HG03175 (cell line): ENCODE results near the gene NPEPPS.
A peak's percentile ranks its signal among the peaks of the same experiment; 100 is the strongest.

Source experiments
- ATAC-seq: cut with Tn5 transposase; IDR thresholded peaks from one replicate; pipeline ENCODE4 v1.9.1; 2021; ENCODE audit warnings: mild to moderate bottlenecking, moderate library complexity; ENCODE audit not compliant: unreplicated experiment

Gene NPEPPS

DNA sequence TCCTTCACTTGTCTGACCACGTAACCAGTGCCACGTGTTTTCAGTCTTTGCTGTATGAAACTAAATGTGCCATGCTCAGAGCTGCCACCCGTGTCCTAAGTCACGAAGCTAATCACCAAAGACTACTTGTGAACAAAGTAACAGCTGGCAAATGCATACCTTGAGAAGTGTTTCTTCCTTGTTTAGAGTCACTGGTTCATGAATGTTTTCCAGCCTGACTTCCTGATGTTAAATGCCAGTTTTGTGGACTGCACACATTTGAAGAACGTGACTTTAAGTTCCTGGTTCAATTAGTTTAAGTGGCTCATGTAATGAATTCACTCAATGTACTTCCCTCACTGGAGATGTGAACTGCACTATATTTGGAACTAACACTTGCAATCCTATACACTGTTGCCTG lies 98.9 kb downstream of the NPEPPS start:
- ATAC-seq: no peak

- no peak for ATAC-seq
Measured at GRCh38 chr17:47630614-47631013, 99.7 kb downstream of the NPEPPS start.

DNA sequence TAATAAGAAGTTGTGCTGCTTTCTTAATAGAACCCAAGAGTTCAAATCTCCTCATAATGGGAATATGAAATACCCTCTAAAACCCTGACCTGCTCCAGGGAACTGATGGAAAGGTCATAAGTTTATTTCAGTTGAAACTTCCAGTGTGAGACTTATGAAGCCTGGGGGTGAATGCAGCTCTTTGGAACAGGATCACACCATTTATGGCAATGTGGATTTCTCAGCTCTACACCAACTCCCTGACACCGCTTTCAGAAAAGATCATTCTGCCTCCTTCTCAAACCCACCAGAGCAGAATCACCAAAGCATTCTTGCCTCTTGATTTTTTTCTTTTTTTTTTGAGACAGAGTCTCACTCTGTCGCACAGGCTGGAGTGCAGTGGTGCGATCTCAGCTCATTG lies 102.1 kb downstream of the NPEPPS start:
- no peak for ATAC-seq

GRCh38 chr17:47633996-47634395 lies 103.1 kb downstream of the NPEPPS start:
- ATAC-seq: no peak

GRCh38 chr17:47634870-47635269 lies 104.0 kb downstream of the NPEPPS start:
- no peak for ATAC-seq

DNA sequence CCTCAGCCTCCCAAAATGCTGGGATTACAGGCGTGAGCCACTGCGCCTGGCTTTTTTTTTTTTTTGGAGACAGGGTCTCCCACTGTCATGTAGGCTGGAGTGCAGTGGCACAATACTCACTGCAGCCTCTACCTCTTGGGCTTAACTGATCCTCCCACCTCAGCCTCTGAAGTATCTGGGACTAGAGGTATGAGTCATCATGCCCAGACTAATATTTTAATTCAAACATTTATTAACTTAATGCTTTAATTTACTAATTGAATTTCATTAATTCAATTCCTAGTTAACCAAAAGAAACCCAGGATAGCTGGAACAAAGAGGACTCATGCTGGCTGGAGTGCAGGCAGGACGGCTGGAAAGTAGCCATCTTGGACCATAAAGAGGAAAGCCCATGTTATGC lies 104.8 kb downstream of the NPEPPS start:
- no peak for ATAC-seq

DNA sequence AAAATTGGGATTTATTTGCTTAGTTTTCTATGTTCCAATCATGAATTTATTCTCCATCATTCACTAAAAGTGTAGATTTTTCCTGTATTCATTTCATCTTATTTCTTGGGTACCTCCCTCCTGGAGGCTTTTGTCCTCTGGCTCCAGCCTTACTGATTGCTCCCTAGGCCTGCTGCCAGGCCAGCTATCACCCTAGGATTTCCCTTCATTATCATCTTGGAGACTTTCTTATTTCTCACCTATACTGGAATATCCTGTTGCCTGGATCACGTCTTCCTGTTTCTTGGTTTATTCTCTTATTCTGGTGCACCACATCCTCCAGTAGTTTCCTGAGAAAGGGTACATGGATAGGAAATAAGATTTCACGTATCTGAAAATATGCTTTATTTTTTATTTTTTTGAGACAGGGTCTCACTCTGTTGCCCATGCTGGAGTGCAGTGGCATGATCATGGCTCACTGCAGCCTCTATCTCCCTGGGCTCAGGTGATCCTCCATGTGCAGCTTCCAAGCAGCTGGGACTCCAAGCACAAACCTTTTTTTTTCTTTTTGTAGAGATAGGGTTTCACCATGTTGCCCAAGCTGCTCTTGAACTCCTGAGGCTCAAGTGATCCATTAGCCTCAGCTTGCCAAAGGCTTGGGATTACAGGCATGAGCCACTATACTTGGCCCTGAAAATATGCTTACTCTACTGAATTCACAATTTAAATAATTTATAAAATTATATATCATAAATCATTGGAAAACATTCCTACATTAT lies 105.5 kb downstream of the NPEPPS start:
- ATAC-seq: no peak

DNA sequence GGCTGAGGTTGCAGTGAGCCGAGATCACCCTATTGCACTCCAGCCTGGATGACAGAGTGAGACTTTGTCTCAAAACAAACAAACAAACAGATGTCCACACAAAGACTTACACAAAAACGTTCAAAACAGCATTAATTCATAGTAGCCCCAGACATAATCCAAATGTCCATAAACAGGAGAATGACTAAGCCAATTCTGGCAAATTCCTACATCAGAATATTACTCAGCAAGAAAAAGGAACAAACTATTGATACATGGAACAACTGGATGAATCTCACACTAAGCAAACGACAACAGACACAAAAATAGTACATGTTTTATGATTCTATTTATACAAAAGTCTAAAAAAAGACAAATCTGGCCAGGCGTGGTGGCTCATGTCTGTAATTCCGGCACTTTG lies 108.0 kb downstream of the NPEPPS start:
- no peak for ATAC-seq

DNA sequence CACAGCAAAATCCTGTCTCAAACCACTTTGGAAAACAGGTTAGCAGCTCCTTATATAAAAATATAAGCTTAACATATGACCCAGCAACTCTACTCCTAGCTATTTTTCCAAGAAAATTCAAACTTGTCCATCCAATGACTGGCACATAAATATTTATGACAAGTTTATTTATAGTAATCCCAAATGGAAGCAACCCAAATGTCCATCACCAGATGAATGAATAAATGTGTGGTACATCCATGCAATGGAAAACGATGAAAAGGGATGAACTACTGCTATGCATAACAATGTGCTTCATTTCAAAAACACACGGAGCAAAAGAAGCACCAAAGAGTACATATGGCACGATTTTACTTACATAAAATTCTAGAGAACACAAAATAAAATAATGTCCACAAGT lies 109.2 kb downstream of the NPEPPS start:
- ATAC-seq: no peak

- ATAC-seq: no peak
Measured at GRCh38 chr17:47641202-47641601, 110.3 kb downstream of the NPEPPS start.

- ATAC-seq: no peak
Measured at GRCh38 chr17:47643116-47643515, 112.2 kb downstream of the NPEPPS start.

- ATAC-seq: no peak
Measured at GRCh38 chr17:47644324-47644723, 113.4 kb downstream of the NPEPPS start.

- ATAC-seq: peak; percentile 86
Measured at GRCh38 chr17:47649153-47649971, 118.5 kb downstream of the NPEPPS start, which contains the start of gene KPNB1. TSS of gene KPNB1 (plus strand) at chr17:47649919. CDS start at chr17:47650245, 326 bp downstream.

GRCh38 chr17:47649972-47650524 lies 119.1 kb downstream of the NPEPPS start:
- ATAC-seq: no peak

DNA sequence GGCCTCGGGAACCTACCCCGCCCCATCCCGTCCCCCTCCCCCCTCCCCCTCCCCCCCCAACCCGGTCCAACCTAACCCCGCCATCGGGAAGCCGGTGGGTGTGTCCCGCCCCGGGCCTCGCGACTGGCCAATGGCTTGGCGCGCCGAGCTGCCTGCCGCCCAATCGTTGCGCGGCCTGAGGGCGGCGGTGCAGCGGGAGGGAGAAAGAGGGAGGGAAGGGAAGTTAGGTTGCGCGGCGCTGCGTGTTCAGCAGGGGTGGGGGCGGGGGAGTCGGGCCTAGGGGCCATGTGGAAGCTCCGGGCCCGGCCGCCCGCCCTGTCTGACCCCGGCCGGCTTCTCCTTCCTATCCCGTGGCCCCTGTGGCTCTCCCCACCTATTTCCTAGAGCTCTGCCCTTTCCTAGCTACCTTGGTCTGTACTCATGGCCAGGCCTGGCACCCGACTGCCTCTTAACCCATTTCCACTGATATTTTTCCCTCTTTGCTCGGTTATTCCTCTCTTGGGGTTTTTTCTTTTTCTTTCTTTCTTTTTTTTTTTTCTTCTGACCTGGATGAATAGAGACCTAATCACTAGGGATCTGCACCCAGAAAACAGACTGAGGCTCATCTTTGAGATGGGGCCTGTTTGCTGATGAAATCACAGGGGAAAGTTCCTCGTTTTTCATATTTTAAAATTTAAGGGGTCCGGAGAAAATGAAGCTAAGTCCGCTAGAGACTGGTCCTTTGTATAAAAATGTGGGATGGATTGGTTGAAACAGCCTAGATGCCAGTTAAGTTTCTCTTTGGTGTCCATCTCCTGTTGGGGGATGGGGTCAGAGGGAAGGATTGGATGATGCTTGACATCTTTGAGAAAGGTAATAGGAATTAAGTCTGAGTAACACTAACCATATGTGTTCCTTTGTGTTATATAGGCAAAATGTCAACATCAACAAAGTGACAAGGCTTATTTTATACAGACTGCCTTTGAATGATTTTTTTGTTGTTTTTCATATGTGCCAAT lies 119.9 kb downstream of the NPEPPS start:
- peak; percentile 37 for ATAC-seq

GRCh38 chr17:47651704-47652103 lies 120.8 kb downstream of the NPEPPS start:
- no peak for ATAC-seq

- no peak for ATAC-seq
Measured at GRCh38 chr17:47652570-47652969, 121.7 kb downstream of the NPEPPS start.

GRCh38 chr17:47653442-47653841 lies 122.5 kb downstream of the NPEPPS start:
- ATAC-seq: no peak

DNA sequence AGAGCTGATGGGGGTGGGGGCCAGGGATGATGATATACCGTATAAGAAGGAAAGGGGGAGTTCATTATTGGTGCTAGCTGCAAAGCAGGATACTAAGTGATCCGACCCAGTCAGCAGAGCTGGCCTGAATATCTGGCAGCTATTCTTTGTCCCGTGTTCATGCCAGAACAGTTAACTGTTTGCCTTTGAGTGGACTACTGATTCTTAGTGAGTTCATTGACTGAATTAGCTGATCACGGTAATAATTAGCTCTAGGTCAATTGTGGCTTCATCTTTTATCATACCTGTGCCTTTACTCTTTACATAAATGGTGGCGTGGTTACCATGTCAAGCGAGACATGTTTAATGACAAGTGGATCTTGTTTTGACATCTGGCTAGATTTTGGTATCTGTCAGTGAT lies 124.1 kb downstream of the NPEPPS start:
- no peak for ATAC-seq

GRCh38 chr17:47660064-47660492 lies 129.2 kb downstream of the NPEPPS start:
- ATAC-seq: peak; percentile 75
